HEK293 (cell line): ENCODE results near the gene MAP3K12.

Experiments
- GLI4 ChIP-seq: fragments of 450-650 bp; formaldehyde crosslinking; IDR thresholded peaks from 2 replicates; pipeline ENCODE4 v1.5.1; 2016; ENCODE audit warnings: missing biosample characterization, missing genetic modification characterization
- HIC1 ChIP-seq: fragments of 450-650 bp; formaldehyde crosslinking; IDR thresholded peaks from 2 replicates; pipeline ENCODE4 v1.5.1; 2016; ENCODE audit warnings: missing biosample characterization, missing genetic modification characterization
- KLF7 ChIP-seq: fragments of 450-650 bp; formaldehyde crosslinking; IDR thresholded peaks from 2 replicates; pipeline ENCODE4 v1.5.1; 2016; ENCODE audit warnings: missing biosample characterization, missing genetic modification characterization, borderline replicate concordance
- REPIN1 ChIP-seq: fragments of 450-650 bp; formaldehyde crosslinking; IDR thresholded peaks from 2 replicates; pipeline ENCODE4 v1.5.1; 2017; ENCODE audit warnings: missing biosample characterization, missing genetic modification characterization, low read depth
- REST ChIP-seq: fragments of 450-650 bp; formaldehyde crosslinking; IDR thresholded peaks from 2 replicates; pipeline ENCODE4 v1.5.1; 2016; ENCODE audit warnings: missing biosample characterization, missing genetic modification characterization
- WT1 ChIP-seq: fragments of 450-650 bp; formaldehyde crosslinking; IDR thresholded peaks from 2 replicates; pipeline ENCODE4 v1.5.1; 2016; ENCODE audit warnings: missing biosample characterization, missing genetic modification characterization
- ZNF10 ChIP-seq: fragments of 450-650 bp; formaldehyde crosslinking; IDR thresholded peaks from 2 replicates; pipeline ENCODE4 v1.5.1; 2017; ENCODE audit warnings: missing biosample characterization, missing genetic modification characterization
- ZNF133 ChIP-seq: fragments of 450-650 bp; formaldehyde crosslinking; IDR thresholded peaks from 2 replicates; pipeline ENCODE4 v1.5.1; 2016; ENCODE audit warnings: missing biosample characterization, missing genetic modification characterization
- ZNF174 ChIP-seq: fragments of 450-650 bp; formaldehyde crosslinking; IDR thresholded peaks from 2 replicates; pipeline ENCODE4 v1.5.0; 2017; ENCODE audit warnings: missing biosample characterization, mild to moderate bottlenecking, missing genetic modification characterization
- ZNF311 ChIP-seq: fragments of 450-650 bp; formaldehyde crosslinking; IDR thresholded peaks from 2 replicates; pipeline ENCODE4 v1.5.1; 2017; ENCODE audit warnings: missing biosample characterization, missing genetic modification characterization, borderline replicate concordance
- ZNF335 ChIP-seq: fragments of 450-650 bp; formaldehyde crosslinking; conservative IDR thresholded peaks from 2 replicates; pipeline ENCODE4 v1.5.1; 2016; ENCODE audit warnings: missing biosample characterization, missing genetic modification characterization
- ZNF354C ChIP-seq: fragments of 450-650 bp; formaldehyde crosslinking; IDR thresholded peaks from 2 replicates; pipeline ENCODE4 v1.5.1; 2016; ENCODE audit warnings: missing biosample characterization, missing genetic modification characterization, low read depth, borderline replicate concordance
- ZNF366 ChIP-seq: fragments of 450-650 bp; formaldehyde crosslinking; conservative IDR thresholded peaks from 2 replicates; pipeline ENCODE4 v1.5.1; 2016; ENCODE audit warnings: missing biosample characterization, missing genetic modification characterization
- ZNF398 ChIP-seq: fragments of 450-650 bp; formaldehyde crosslinking; IDR thresholded peaks from 2 replicates; pipeline ENCODE4 v1.5.1; 2017; ENCODE audit warnings: missing biosample characterization, missing genetic modification characterization
- ZNF423 ChIP-seq: fragments of 450-650 bp; formaldehyde crosslinking; IDR thresholded peaks from 2 replicates; pipeline ENCODE4 v1.5.1; 2016; ENCODE audit warnings: missing biosample characterization, missing genetic modification characterization
- ZNF433 ChIP-seq: fragments of 450-650 bp; formaldehyde crosslinking; IDR thresholded peaks from 2 replicates; pipeline ENCODE4 v1.5.1; 2016; ENCODE audit warnings: missing biosample characterization, missing genetic modification characterization, low read depth
- ZNF518A ChIP-seq: fragments of 450-650 bp; formaldehyde crosslinking; conservative IDR thresholded peaks from 2 replicates; pipeline ENCODE4 v1.5.1; 2016; ENCODE audit warnings: low read depth, missing biosample characterization, missing genetic modification characterization
- ZNF544 ChIP-seq: fragments of 450-650 bp; formaldehyde crosslinking; IDR thresholded peaks from 2 replicates; pipeline ENCODE4 v1.5.0; 2017; ENCODE audit warnings: missing biosample characterization, missing genetic modification characterization
- ZNF558 ChIP-seq: fragments of 450-650 bp; formaldehyde crosslinking; IDR thresholded peaks from 2 replicates; pipeline ENCODE4 v1.5.1; 2016; ENCODE audit warnings: missing biosample characterization, missing genetic modification characterization
- ZNF621 ChIP-seq: fragments of 450-650 bp; formaldehyde crosslinking; IDR thresholded peaks from 2 replicates; pipeline ENCODE4 v1.5.1; 2017; ENCODE audit warnings: missing biosample characterization, missing genetic modification characterization
- ZXDB ChIP-seq: fragments of 450-650 bp; formaldehyde crosslinking; IDR thresholded peaks from 2 replicates; pipeline ENCODE4 v1.5.1; 2016; ENCODE audit warnings: missing biosample characterization, missing genetic modification characterization
- TF ChIP-seq, protein P1 (sequence below): IDR thresholded peaks from 2 replicates; pipeline ENCODE4 v1.6.1; 2011; ENCODE audit warnings: mild to moderate bottlenecking, low read depth, low read length, borderline replicate concordance
- TF ChIP-seq, protein P2 (sequence below): fragments of 450-650 bp; formaldehyde crosslinking; IDR thresholded peaks from 2 replicates; pipeline ENCODE4 v1.5.1; 2016; ENCODE audit warnings: missing biosample characterization, missing genetic modification characterization

Gene MAP3K12

DNA sequence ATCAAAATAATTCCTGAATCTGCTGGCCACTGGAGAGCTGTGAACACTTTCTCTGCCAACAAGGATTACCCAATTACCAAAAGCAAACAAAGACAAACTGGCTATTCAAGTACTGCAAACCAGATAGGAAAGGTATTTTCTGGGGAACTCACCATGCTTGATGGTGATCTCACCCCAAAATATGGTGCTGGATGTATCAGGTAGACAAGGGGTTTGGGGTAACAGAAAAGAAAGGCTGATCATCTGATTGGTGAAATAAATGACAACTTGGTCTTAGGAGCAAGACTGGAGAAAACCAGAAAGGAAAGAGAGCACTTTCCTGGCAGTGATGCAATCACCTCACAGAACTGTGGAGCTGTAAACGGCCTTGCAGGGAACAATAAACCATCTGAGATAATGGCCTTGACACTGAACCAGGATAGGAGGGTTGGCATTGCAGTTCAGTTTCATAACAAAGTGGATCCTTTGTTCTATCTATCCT, 39.0 kb upstream of the MAP3K12 start (continued):
- no peak for TF ChIP-seq ZNF354C (tag by site-specific recombination)
- 0 out of 2 replicates have a peak, but pooled peaks have one; percentile 13 for TF ChIP-seq ZNF518A (tag by site-specific recombination)
- TF ChIP-seq ZNF558 (tag by site-specific recombination) = 0 out of 2 replicates have a peak, but pooled peaks have one; percentile 34
- no peak for TF ChIP-seq ZNF398 (tag by site-specific recombination)
- TF ChIP-seq ZXDB (tag by site-specific recombination) = 0 out of 2 replicates have a peak, but pooled peaks have one; percentile 18
- no peak for TF ChIP-seq REST (tag by site-specific recombination)
- TF ChIP-seq KLF7 (tag by site-specific recombination) = no peak
- no peak for TF ChIP-seq ZNF311 (tag by site-specific recombination)
- TF ChIP-seq ZNF335 (tag by site-specific recombination) = peak; percentile 35; the same call in 1 of the 2 replicates
- no peak for TF ChIP-seq ZNF174 (tag by site-specific recombination)
- no peak for TF ChIP-seq ZNF544 (tag by site-specific recombination)
- TF ChIP-seq, protein P1, sequence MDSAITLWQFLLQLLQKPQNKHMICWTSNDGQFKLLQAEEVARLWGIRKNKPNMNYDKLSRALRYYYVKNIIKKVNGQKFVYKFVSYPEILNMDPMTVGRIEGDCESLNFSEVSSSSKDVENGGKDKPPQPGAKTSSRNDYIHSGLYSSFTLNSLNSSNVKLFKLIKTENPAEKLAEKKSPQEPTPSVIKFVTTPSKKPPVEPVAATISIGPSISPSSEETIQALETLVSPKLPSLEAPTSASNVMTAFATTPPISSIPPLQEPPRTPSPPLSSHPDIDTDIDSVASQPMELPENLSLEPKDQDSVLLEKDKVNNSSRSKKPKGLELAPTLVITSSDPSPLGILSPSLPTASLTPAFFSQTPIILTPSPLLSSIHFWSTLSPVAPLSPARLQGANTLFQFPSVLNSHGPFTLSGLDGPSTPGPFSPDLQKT = no peak
- TF ChIP-seq ZNF433 (tag by site-specific recombination) = no peak
- TF ChIP-seq ZNF133 (tag by site-specific recombination) = no peak
- TF ChIP-seq REPIN1 = no peak
- TF ChIP-seq ZNF10 (tag by site-specific recombination) = no peak
- no peak for TF ChIP-seq GLI4 (tag by site-specific recombination)
- TF ChIP-seq WT1 (tag by site-specific recombination) = no peak
- TF ChIP-seq ZNF621 = no peak
- 0 out of 2 replicates have a peak, but pooled peaks have one; percentile 35 for TF ChIP-seq ZNF366 (tag by site-specific recombination)
- no peak for TF ChIP-seq HIC1 (tag by site-specific recombination)
- no peak for TF ChIP-seq ZNF423 (tag by site-specific recombination)
- TF ChIP-seq, protein P2, sequence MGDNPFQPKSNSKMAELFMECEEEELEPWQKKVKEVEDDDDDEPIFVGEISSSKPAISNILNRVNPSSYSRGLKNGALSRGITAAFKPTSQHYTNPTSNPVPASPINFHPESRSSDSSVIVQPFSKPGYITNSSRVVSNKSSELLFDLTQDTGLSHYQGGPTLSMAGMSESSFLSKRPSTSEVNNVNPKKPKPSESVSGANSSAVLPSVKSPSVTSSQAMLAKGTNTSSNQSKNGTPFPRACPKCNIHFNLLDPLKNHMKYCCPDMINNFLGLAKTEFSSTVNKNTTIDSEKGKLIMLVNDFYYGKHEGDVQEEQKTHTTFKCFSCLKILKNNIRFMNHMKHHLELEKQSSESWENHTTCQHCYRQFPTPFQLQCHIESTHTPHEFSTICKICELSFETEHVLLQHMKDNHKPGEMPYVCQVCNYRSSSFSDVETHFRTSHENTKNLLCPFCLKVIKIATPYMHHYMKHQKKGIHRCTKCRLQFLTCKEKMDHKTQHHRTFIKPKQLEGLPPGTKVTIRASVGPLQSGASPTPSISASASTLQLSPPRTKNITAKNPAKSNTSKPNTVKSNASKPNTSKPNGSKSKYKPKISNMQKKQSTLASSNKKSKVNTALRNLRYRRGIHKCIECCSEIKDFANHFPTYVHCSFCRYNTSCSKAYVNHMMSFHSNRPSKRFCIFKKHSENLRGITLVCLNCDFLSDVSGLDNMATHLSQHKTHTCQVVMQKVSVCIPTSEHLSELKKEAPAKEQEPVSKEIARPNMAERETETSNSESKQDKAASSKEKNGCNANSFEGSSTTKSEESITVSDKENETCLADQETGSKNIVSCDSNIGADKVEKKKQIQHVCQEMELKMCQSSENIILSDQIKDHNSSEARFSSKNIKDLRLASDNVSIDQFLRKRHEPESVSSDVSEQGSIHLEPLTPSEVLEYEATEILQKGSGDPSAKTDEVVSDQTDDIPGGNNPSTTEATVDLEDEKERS = no peak
